HL-60 (cell line): ENCODE results near the gene DOCK1.

Experiments
- GABPA ChIP-seq: IDR thresholded peaks from 2 replicates; pipeline ENCODE4 v1.6.1; 2012; ENCODE audit warnings: low read depth
- POLR2AphosphoS5 ChIP-seq: IDR thresholded peaks from 2 replicates; pipeline ENCODE4 v1.6.1; 2012; ENCODE audit warnings: low read depth
- SPI1 ChIP-seq: IDR thresholded peaks from 2 replicates; pipeline ENCODE4 v1.6.1; 2012; ENCODE audit warnings: low read depth, mild to moderate bottlenecking, borderline replicate concordance
- TF ChIP-seq, protein P1 (sequence below): IDR thresholded peaks from one replicate; pipeline ENCODE4 v1.5.1; 2011; ENCODE audit warnings: low read length, control low read depth, inconsistent platforms; ENCODE audit not compliant: insufficient read depth
- TF ChIP-seq, protein P2 (sequence below): IDR thresholded peaks from 2 replicates; pipeline ENCODE4 v1.6.1; 2012; ENCODE audit warnings: low read depth; ENCODE audit not compliant: insufficient replicate concordance

DNA sequence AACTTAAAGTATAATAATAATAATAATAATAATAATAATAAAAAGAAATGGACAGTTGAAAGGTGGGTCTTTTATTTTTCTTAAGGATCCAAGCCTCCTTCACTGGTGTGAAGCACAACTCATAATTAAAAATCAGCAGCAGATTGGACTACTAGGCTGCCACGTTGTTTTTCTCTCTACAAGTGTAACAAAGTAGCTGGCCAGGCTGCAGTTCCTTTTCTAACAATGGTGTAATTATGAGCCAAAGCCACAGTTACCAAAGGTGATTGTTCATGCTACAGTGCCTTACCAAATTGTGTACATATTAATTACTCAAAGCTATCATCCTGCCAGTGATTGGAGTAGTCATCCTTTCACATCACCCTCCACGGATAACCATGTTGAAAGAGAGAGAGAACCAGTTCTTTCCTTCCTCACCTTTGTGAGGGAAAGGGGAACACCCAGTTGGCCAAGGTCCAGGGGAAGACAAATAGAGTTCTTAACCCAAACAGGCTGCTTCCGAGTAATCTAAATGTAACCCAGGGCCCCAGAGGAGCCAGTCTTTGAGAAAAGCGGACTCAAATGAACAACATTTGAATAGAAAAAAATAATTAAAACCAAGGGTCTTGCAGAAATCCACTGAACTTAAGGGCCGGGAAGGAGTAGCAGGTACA, 557.5 kb downstream of the DOCK1 start:
- TF ChIP-seq, protein P1, sequence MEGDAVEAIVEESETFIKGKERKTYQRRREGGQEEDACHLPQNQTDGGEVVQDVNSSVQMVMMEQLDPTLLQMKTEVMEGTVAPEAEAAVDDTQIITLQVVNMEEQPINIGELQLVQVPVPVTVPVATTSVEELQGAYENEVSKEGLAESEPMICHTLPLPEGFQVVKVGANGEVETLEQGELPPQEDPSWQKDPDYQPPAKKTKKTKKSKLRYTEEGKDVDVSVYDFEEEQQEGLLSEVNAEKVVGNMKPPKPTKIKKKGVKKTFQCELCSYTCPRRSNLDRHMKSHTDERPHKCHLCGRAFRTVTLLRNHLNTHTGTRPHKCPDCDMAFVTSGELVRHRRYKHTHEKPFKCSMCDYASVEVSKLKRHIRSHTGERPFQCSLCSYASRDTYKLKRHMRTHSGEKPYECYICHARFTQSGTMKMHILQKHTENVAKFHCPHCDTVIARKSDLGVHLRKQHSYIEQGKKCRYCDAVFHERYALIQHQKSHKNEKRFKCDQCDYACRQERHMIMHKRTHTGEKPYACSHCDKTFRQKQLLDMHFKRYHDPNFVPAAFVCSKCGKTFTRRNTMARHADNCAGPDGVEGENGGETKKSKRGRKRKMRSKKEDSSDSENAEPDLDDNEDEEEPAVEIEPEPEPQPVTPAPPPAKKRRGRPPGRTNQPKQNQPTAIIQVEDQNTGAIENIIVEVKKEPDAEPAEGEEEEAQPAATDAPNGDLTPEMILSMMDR = no peak
- TF ChIP-seq POLR2AphosphoS5 (no peak), GABPA (no peak), SPI1 (no peak)
- TF ChIP-seq, protein P2, sequence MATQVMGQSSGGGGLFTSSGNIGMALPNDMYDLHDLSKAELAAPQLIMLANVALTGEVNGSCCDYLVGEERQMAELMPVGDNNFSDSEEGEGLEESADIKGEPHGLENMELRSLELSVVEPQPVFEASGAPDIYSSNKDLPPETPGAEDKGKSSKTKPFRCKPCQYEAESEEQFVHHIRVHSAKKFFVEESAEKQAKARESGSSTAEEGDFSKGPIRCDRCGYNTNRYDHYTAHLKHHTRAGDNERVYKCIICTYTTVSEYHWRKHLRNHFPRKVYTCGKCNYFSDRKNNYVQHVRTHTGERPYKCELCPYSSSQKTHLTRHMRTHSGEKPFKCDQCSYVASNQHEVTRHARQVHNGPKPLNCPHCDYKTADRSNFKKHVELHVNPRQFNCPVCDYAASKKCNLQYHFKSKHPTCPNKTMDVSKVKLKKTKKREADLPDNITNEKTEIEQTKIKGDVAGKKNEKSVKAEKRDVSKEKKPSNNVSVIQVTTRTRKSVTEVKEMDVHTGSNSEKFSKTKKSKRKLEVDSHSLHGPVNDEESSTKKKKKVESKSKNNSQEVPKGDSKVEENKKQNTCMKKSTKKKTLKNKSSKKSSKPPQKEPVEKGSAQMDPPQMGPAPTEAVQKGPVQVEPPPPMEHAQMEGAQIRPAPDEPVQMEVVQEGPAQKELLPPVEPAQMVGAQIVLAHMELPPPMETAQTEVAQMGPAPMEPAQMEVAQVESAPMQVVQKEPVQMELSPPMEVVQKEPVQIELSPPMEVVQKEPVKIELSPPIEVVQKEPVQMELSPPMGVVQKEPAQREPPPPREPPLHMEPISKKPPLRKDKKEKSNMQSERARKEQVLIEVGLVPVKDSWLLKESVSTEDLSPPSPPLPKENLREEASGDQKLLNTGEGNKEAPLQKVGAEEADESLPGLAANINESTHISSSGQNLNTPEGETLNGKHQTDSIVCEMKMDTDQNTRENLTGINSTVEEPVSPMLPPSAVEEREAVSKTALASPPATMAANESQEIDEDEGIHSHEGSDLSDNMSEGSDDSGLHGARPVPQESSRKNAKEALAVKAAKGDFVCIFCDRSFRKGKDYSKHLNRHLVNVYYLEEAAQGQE = no peak
